GM12878 (cell line): Measurements from ENCODE around the gene PIAS1.

Source experiments
- CTCF ChIP-seq, 3 experiments: IDR thresholded peaks in 2 of 3; conservative IDR thresholded peaks in 1 of 3; 2 replicates each; pipeline ENCODE4 v1.5.1; 2011; ENCODE audit warnings: low read depth in 3 of 3, low read length in 3 of 3, mild to moderate bottlenecking in 3 of 3, control low read depth in 2 of 3, moderate library complexity in 2 of 3, inconsistent platforms in 1 of 3, mixed read lengths in 1 of 3; ENCODE audit not compliant: control insufficient read depth in 2 of 3, insufficient read depth in 1 of 3; ENCODE audit errors: extremely low read depth in 1 of 3
- ESRRA ChIP-seq: IDR thresholded peaks from 2 replicates; pipeline ENCODE4 v1.6.1; 2012; ENCODE audit warnings: mild to moderate bottlenecking, low read length, improper control_type of control experiment
- EZH2 ChIP-seq: IDR thresholded peaks from 2 replicates; pipeline ENCODE4 v1.6.1; 2012; ENCODE audit warnings: low read depth, mild to moderate bottlenecking, control low read depth, inconsistent platforms, low read length, borderline replicate concordance; ENCODE audit not compliant: control insufficient read depth
- HDAC2 ChIP-seq: fragments of 200-600 bp; sonication (generic); IDR thresholded peaks from 2 replicates; pipeline ENCODE4 v1.6.1; 2017
- HDGF ChIP-seq: fragments of 450-650 bp; IDR thresholded peaks from 2 replicates; pipeline ENCODE4 v1.6.1; 2016; ENCODE audit warnings: antibody characterized with exemption
- MTA3 ChIP-seq: IDR thresholded peaks from 2 replicates; pipeline ENCODE4 v1.6.1; 2012; ENCODE audit warnings: low read length, inconsistent platforms, borderline replicate concordance
- MYC ChIP-seq: IDR thresholded peaks from 2 replicates; pipeline ENCODE4 v1.6.1; 2011; ENCODE audit warnings: mild to moderate bottlenecking, low read length, moderate library complexity, inconsistent platforms; ENCODE audit not compliant: insufficient read depth, insufficient replicate concordance, insufficient read length, severe bottlenecking
- POLR2A ChIP-seq: IDR thresholded peaks from 2 replicates; pipeline ENCODE4 v1.6.1; 2011; ENCODE audit warnings: low read depth, mild to moderate bottlenecking, low read length
- POLR2AphosphoS5 ChIP-seq: IDR thresholded peaks from 2 replicates; pipeline ENCODE4 v1.6.1; 2011; ENCODE audit warnings: mild to moderate bottlenecking, low read length, inconsistent platforms
- PRDM15 ChIP-seq: fragments of 450-650 bp; formaldehyde crosslinking; IDR thresholded peaks from 2 replicates; pipeline ENCODE4 v1.4.0; 2020; ENCODE audit warnings: mild to moderate bottlenecking, moderate library complexity
- YY1 ChIP-seq: IDR thresholded peaks from 2 replicates; pipeline ENCODE4 v1.6.1; 2011; ENCODE audit warnings: low read depth, mild to moderate bottlenecking, low read length

GRCh38 chr15:68196445-68197169, 142.5 kb downstream of the PIAS1 start:
- TF ChIP-seq CTCF (IDR thresholded peaks at IDR 0.05 in 2 of 3, conservative IDR thresholded peaks at IDR 0.05 in 1 of 3; ENCODE audit: control insufficient read depth in 2 of 3, extremely low read depth in 1 of 3, insufficient read depth in 1 of 3, low read depth in 3 of 3, low read length in 3 of 3) (no peak), POLR2AphosphoS5 (peak; percentile 45), HDAC2 (no peak), YY1 (no peak), MTA3 (no peak), ESRRA (no peak), PRDM15 (CRISPR knock-in tag) (no peak), EZH2 (no peak), POLR2A (peak; percentile 30), HDGF (no peak), MYC (no peak)
